ENCODE data around the gene ZNF407. TPM values are rescaled to one million over a fixed set of nuclear protein-coding genes. Genes with fewer than 3 reads are reported as not detected.
A peak's percentile ranks its signal among the peaks of the same experiment; 100 is the strongest.

Gene ZNF407
- total and polyA plus RNA-seq, 2 of the 13 experiments (the other 11 are each of a cell fraction or from before 2014, with no cell fraction given) = 2.3 to 8.7 TPM

DNA sequence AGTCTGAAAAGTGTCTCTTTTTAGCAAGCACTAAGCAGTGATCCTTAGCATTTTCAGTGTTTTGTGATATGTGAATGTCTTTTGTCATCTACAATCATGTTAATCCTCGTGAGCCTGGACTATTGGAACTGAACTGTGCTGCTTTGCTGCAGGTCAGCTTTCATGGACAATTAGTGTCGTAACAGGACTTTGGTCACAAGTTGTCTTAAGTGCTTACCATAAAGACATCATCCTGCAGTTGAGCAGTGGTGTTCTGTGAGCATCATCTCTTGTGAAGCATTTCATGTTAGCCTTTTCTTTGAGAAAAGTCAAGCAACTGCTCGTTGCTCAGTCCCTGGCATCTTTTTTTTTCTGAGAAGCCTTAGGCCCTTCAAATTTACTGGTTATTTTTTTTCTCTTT, 135.9 kb downstream of the ZNF407 start (continued):
- TF ChIP-seq, protein P1, sequence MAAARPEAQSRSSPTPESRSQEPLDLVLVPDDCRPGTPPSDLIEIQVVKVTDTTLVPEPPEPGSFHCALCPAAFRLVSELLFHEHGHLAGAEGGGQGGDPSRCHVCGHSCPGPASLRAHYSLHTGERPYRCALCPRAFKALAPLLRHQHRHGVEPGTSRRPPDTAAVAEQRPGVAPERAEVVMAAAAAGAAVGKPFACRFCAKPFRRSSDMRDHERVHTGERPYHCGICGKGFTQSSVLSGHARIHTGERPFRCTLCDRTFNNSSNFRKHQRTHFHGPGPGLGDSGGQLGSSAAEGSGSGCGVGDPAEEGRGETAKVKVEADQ (CRISPR knock-in tag; IDR thresholded peaks at IDR 0.05; ENCODE audit: borderline replicate concordance) = no peak
- TF ChIP-seq, protein P2, sequence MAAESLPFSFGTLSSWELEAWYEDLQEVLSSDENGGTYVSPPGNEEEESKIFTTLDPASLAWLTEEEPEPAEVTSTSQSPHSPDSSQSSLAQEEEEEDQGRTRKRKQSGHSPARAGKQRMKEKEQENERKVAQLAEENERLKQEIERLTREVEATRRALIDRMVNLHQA (CRISPR knock-in tag; IDR thresholded peaks at IDR 0.05) = no peak
- no peak for TF ChIP-seq GATA4 (IDR thresholded peaks at IDR 0.05; ENCODE audit: borderline replicate concordance, low read depth)
- no peak for TF ChIP-seq ZFP36L2 (CRISPR knock-in tag; IDR thresholded peaks at IDR 0.05)
- TF ChIP-seq, protein P3, sequence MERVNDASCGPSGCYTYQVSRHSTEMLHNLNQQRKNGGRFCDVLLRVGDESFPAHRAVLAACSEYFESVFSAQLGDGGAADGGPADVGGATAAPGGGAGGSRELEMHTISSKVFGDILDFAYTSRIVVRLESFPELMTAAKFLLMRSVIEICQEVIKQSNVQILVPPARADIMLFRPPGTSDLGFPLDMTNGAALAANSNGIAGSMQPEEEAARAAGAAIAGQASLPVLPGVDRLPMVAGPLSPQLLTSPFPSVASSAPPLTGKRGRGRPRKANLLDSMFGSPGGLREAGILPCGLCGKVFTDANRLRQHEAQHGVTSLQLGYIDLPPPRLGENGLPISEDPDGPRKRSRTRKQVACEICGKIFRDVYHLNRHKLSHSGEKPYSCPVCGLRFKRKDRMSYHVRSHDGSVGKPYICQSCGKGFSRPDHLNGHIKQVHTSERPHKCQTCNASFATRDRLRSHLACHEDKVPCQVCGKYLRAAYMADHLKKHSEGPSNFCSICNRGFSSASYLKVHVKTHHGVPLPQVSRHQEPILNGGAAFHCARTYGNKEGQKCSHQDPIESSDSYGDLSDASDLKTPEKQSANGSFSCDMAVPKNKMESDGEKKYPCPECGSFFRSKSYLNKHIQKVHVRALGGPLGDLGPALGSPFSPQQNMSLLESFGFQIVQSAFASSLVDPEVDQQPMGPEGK (CRISPR knock-in tag; IDR thresholded peaks at IDR 0.05) = no peak
- TF ChIP-seq SPEN (CRISPR knock-in tag; IDR thresholded peaks at IDR 0.05; ENCODE audit: low read depth) = no peak
- no peak for TF ChIP-seq ZBTB8A (CRISPR knock-in tag; IDR thresholded peaks at IDR 0.05; ENCODE audit: borderline replicate concordance, low read depth)
- TF ChIP-seq CHD2 (IDR thresholded peaks at IDR 0.05; ENCODE audit: low read depth, low read length) = no peak
- peak; percentile 80 for TF ChIP-seq HNF4G (IDR thresholded peaks at IDR 0.05; ENCODE audit: borderline replicate concordance, low read depth, low read length)
- no peak for TF ChIP-seq HNF4G (CRISPR knock-in tag; IDR thresholded peaks at IDR 0.05; ENCODE audit: borderline replicate concordance, low read depth)
- TF ChIP-seq ZNF235 (CRISPR knock-in tag; IDR thresholded peaks at IDR 0.05; ENCODE audit: borderline replicate concordance) = no peak
- no peak for TF ChIP-seq HOXA9 (CRISPR knock-in tag; IDR thresholded peaks at IDR 0.05; ENCODE audit: borderline replicate concordance)
- no peak for TF ChIP-seq ATM (IDR thresholded peaks at IDR 0.05; ENCODE audit: borderline replicate concordance)
- no peak for TF ChIP-seq KDM1A (CRISPR knock-in tag; IDR thresholded peaks at IDR 0.05)
- no peak for TF ChIP-seq CBX2 (IDR thresholded peaks at IDR 0.05; ENCODE audit: low read depth, low read length)
- no peak for TF ChIP-seq CBX2 (CRISPR knock-in tag; IDR thresholded peaks at IDR 0.05; ENCODE audit: low read depth)
- TF ChIP-seq SRSF9 (IDR thresholded peaks at IDR 0.05; ENCODE audit: borderline replicate concordance, insufficient read depth, low read depth, low read length, poor library complexity, severe bottlenecking) = no peak
- TF ChIP-seq SMYD3 (CRISPR knock-in tag; IDR thresholded peaks at IDR 0.05) = no peak
- no peak for TF ChIP-seq MBNL3 (CRISPR knock-in tag; conservative IDR thresholded peaks at IDR 0.05)
- TF ChIP-seq KMT2B (CRISPR knock-in tag; IDR thresholded peaks at IDR 0.05) = 0 out of 2 replicates have a peak, but pooled peaks have one; percentile 10
- no peak for TF ChIP-seq SP2 (CRISPR knock-in tag; IDR thresholded peaks at IDR 0.05)
- TF ChIP-seq, protein P4, sequence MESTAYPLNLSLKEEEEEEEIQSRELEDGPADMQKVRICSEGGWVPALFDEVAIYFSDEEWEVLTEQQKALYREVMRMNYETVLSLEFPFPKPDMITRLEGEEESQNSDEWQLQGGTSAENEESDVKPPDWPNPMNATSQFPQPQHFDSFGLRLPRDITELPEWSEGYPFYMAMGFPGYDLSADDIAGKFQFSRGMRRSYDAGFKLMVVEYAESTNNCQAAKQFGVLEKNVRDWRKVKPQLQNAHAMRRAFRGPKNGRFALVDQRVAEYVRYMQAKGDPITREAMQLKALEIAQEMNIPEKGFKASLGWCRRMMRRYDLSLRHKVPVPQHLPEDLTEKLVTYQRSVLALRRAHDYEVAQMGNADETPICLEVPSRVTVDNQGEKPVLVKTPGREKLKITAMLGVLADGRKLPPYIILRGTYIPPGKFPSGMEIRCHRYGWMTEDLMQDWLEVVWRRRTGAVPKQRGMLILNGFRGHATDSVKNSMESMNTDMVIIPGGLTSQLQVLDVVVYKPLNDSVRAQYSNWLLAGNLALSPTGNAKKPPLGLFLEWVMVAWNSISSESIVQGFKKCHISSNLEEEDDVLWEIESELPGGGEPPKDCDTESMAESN (CRISPR knock-in tag; conservative IDR thresholded peaks at IDR 0.05) = no peak
- no peak for TF ChIP-seq ZKSCAN8 (CRISPR knock-in tag; IDR thresholded peaks at IDR 0.05; ENCODE audit: borderline replicate concordance)
